OCI-LY3 (cell line): ENCODE data around the gene CAMSAP2.

ENCODE experiments used
- EZH2phosphoT487 ChIP-seq: fragments of 200-600 bp; shearing (Covaris generic); IDR thresholded peaks from 2 replicates; pipeline ENCODE4 v1.6.1; 2018; ENCODE audit warnings: antibody characterized with exemption, mixed run types, low read depth
- TF ChIP-seq, protein P1 (sequence below): fragments of 200-600, 300-600 bp; sonication (generic); IDR thresholded peaks from 2 replicates; pipeline ENCODE4 v1.5.1; 2014; ENCODE audit warnings: antibody characterized with exemption, low read length, low read depth

DNA sequence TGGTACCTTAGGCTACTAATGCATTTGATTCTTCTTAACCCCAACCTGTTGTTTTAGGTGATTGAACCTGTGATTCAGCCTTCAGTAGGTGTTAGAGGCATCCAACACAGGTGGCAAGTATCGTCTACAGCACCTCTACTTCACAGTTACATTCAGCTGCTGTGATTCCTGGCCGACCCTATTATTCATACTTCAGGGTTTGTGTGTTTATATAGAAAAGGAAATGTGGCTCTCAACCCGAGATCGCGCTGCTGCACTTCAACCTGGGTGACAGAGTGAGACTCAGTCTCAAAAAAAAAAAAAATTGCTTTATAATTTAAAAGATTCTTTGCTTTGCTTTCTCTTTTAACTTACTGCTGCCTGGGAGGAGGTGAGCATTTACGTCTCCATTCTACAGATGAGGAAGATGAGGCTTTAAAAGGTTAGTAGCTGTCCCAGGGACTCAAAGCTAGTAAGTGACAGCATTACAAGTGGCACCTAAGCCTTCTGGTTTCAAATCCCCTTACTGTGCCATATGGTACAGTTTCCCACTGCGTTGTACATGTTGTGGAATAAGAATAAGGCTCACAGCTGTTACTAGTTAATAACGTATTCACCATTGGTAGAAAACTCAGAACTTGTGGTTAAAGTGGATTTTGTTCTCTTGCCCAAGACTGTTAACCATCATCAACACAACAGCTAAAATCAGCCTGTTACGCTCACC lies 124.2 kb downstream of the CAMSAP2 start:
- TF ChIP-seq, protein P1, sequence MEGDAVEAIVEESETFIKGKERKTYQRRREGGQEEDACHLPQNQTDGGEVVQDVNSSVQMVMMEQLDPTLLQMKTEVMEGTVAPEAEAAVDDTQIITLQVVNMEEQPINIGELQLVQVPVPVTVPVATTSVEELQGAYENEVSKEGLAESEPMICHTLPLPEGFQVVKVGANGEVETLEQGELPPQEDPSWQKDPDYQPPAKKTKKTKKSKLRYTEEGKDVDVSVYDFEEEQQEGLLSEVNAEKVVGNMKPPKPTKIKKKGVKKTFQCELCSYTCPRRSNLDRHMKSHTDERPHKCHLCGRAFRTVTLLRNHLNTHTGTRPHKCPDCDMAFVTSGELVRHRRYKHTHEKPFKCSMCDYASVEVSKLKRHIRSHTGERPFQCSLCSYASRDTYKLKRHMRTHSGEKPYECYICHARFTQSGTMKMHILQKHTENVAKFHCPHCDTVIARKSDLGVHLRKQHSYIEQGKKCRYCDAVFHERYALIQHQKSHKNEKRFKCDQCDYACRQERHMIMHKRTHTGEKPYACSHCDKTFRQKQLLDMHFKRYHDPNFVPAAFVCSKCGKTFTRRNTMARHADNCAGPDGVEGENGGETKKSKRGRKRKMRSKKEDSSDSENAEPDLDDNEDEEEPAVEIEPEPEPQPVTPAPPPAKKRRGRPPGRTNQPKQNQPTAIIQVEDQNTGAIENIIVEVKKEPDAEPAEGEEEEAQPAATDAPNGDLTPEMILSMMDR = no peak
- TF ChIP-seq EZH2phosphoT487 = no peak
